NCI-H345 treated with DMSO at 0.1 percent for 48 hours (cell line): ENCODE data around the gene CEP85L.

Experiments used
- DNase-seq: peaks from one replicate; lab custom pipeline; 2025; ENCODE audit not compliant: unreplicated experiment; lab: John Stamatoyannopoulos, UW

Gene CEP85L

GRCh38 chr6:118580585-118581419, 70.6 kb downstream of the CEP85L start:
- DNase-seq, result no peak

- no peak for DNase-seq
Measured at GRCh38 chr6:118579786-118580185, 71.6 kb downstream of the CEP85L start.

GRCh38 chr6:118578617-118579016, 72.8 kb downstream of the CEP85L start:
- DNase-seq, result no peak

GRCh38 chr6:118577972-118578371, 73.4 kb downstream of the CEP85L start:
- no peak for DNase-seq

- DNase-seq, result no peak
Measured at GRCh38 chr6:118574051-118574865, 77.1 kb downstream of the CEP85L start.

- no peak for DNase-seq
Measured at GRCh38 chr6:118571121-118571520, 80.3 kb downstream of the CEP85L start.

GRCh38 chr6:118569498-118569897, 81.9 kb downstream of the CEP85L start:
- no peak for DNase-seq

- no peak for DNase-seq
Measured at GRCh38 chr6:118567974-118568373, 83.4 kb downstream of the CEP85L start.

- no peak for DNase-seq
Measured at GRCh38 chr6:118565311-118565960, 86.0 kb downstream of the CEP85L start.

GRCh38 chr6:118562959-118563358, 88.4 kb downstream of the CEP85L start:
- DNase-seq, result no peak

GRCh38 chr6:118562248-118562647, 89.1 kb downstream of the CEP85L start:
- DNase-seq, result no peak

GRCh38 chr6:118559659-118560058, 91.7 kb downstream of the CEP85L start:
- DNase-seq, result no peak

GRCh38 chr6:118558464-118559217, 92.8 kb downstream of the CEP85L start:
- DNase-seq, result no peak

- DNase-seq, result no peak
Measured at GRCh38 chr6:118554698-118555097, 96.7 kb downstream of the CEP85L start.

GRCh38 chr6:118553132-118553531, 98.3 kb downstream of the CEP85L start:
- DNase-seq, result no peak

- peak; percentile 51 for DNase-seq
Measured at GRCh38 chr6:118551063-118552053, 100.0 kb downstream of the CEP85L start.

GRCh38 chr6:118548613-118549012, 102.8 kb downstream of the CEP85L start:
- no peak for DNase-seq

- no peak for DNase-seq
Measured at GRCh38 chr6:118548136-118548535, 103.3 kb downstream of the CEP85L start, which contains the start of gene PLN. Gene PLN, plus strand, starts transcription at chr6:118548296. Its CDS starts 10,626 bp downstream, at chr6:118558922.

GRCh38 chr6:118546880-118547218, 104.5 kb downstream of the CEP85L start:
- DNase-seq, result no peak
